Measurements from ENCODE around the gene SPTLC3.

DNA sequence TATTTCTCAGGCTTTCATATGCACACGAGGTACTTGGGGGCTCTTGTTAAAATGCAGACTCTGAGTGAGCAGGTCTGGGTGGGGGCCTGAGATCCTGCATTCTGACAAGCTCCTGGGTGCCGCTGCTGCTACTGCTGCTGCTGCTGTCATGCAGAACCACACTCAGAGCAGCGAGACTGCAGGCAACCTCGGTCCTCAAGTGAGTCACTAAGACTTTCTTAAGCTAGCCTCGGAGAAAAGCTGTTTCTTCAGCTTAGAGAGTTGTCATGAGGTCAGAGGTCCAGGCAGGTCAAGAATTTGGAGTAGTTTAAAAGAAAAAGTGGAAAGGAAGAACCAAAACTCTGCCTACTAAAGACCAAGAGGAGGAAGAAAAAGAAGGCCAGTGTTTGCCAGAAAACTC, 92.9 kb downstream of the SPTLC3 start:
- no peak for TF ChIP-seq POLR2A (IDR thresholded peaks at IDR 0.05)
- TF ChIP-seq EP300 (IDR thresholded peaks at IDR 0.05), result no peak

Measured in sigmoid colon (tissue), 4 donors.